OCI-LY3 (cell line): Measurements from ENCODE around the gene AKAP8L.

Experiments used
- H2AFZ ChIP-seq: fragments of 200-600, 300-600 bp; shearing (Covaris generic); 2 replicates; pipeline ENCODE4 v1.6.0; 2014; ENCODE audit warnings: antibody characterized with exemption, low read depth, low read length
- H3K27ac ChIP-seq: fragments of 200-600, 300-600 bp; sonication (generic); 2 replicates; pipeline ENCODE4 v1.5.1; 2014; ENCODE audit warnings: mild to moderate bottlenecking, low read length, moderate library complexity, mixed read lengths
- H3K27me3 ChIP-seq: fragments of 200-600, 300-600 bp; sonication (generic); 2 replicates; pipeline ENCODE4 v1.6.1; 2014; ENCODE audit warnings: low read depth, low read length, mixed read lengths
- H3K36me3 ChIP-seq: fragments of 200-600, 300-600 bp; sonication (generic); replicated peaks from 2 replicates; pipeline ENCODE3; 2014; ENCODE audit warnings: low read depth, low read length, mixed read lengths
- H3K4me1 ChIP-seq: fragments of 300-600, 200-600 bp; sonication (generic); 2 replicates; pipeline ENCODE4 v1.6.1; 2014; ENCODE audit warnings: low read length, mixed read lengths
- H3K4me2 ChIP-seq: fragments of 200-600, 300-600 bp; sonication (generic); 2 replicates; pipeline ENCODE4 v1.6.1; 2014; ENCODE audit warnings: low read length, mixed read lengths
- H3K4me3 ChIP-seq: fragments of 300-600, 200-600 bp; sonication (generic); 2 replicates; pipeline ENCODE4 v1.5.1; 2014; ENCODE audit warnings: antibody characterized with exemption, mild to moderate bottlenecking, low read length, moderate library complexity
- H3K79me2 ChIP-seq: fragments of 300-600, 200-600 bp; shearing (Covaris generic); 2 replicates; pipeline ENCODE4 v1.6.1; 2014; ENCODE audit warnings: mild to moderate bottlenecking, low read length, mixed read lengths
- H3K9ac ChIP-seq: fragments of 300-600, 200-600 bp; shearing (Covaris generic); 2 replicates; pipeline ENCODE4 v1.6.0; 2014; ENCODE audit warnings: mild to moderate bottlenecking, low read length, moderate library complexity
- H3K9me3 ChIP-seq: fragments of 200-600, 300-600 bp; shearing (Covaris generic); 2 replicates; pipeline ENCODE4 v1.6.1; 2014; ENCODE audit warnings: low read length, mixed read lengths; ENCODE audit not compliant: insufficient read depth
- H4K20me1 ChIP-seq: fragments of 200-600, 300-600 bp; sonication (generic); 2 replicates; pipeline ENCODE4 v1.6.1; 2016; ENCODE audit warnings: low read length, mixed read lengths; ENCODE audit not compliant: insufficient read depth
- CTCF ChIP-seq: fragments of 200-600, 300-600 bp; sonication (generic); IDR thresholded peaks from 2 replicates; pipeline ENCODE4 v1.5.1; 2014; ENCODE audit warnings: antibody characterized with exemption, low read length, low read depth
- EZH2phosphoT487 ChIP-seq: fragments of 200-600 bp; shearing (Covaris generic); IDR thresholded peaks from 2 replicates; pipeline ENCODE4 v1.6.1; 2018; ENCODE audit warnings: antibody characterized with exemption, mixed run types, low read depth

The AKAP8L gene

GRCh38 chr19:15457701-15458484 is 39.1 kb upstream of the AKAP8L start:
- Histone ChIP-seq H3K4me3 (no peak overlapping the region), H3K4me2 (no peak overlapping the region), H3K79me2 (no peaks in the 10 kb centered on the region), H3K9ac (no peak overlapping the region), H2AFZ (no peak overlapping the region), H3K9me3 (no peaks in the 10 kb centered on the region), H4K20me1 (no peaks in the 10 kb centered on the region), H3K36me3 (peaks cover 50% of the 10 kb centered on the region), H3K27ac (no peak overlapping the region), H3K4me1 (no peaks in the 10 kb centered on the region), H3K27me3 (no peaks in the 10 kb centered on the region)
- TF ChIP-seq CTCF (no peak), EZH2phosphoT487 (no peak)

DNA sequence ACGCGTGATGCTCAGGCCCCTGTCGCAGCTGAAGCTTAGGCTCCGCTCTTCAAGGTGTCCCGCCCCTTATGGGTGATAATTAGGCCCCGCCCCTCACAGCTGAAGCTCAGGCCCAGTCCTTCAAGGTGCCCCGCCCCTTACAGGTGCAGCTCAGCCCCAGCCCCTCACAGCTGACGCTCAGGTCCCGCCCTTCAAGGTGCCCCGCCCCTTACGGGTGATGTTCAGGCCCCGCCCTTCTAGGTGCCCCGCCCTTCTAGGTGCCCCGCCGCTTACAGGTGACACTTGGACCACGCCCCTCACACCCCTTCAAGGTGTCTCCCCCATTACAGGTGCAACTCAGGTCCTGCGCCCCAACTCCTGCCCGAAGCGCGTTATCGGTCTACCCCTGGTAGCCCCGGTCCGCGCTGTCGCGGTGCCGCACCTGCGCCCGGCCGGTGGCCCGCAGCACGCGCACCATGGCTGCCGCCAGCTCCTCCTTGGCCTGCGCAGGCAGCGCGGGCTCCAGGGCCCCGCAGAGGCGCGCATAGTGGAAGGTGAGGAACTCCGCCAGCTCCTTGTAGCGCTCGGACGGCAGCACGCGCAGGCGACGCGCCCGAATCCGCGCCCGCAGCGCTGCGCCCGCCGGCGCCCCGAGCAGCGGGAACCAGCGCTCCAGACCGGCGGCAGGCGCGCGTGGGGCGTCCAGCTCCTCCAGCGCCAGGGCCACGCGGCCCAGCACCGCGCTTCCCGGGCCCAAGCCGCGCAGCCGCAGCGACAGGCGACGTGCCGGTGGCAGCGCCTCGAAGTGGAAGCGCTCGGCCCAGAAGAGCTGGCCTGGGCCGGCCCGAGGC is 38.3 kb upstream of the AKAP8L start:
- Histone ChIP-seq H4K20me1 (no peaks in the 10 kb centered on the region), H3K4me2 (no peak overlapping the region), H3K27ac (no peak overlapping the region), H3K27me3 (no peaks in the 10 kb centered on the region), H3K4me1 (no peaks in the 10 kb centered on the region), H2AFZ (no peak overlapping the region), H3K9ac (no peak overlapping the region), H3K4me3 (no peak overlapping the region), H3K79me2 (no peaks in the 10 kb centered on the region), H3K36me3 (peaks cover 54% of the 10 kb centered on the region), H3K9me3 (no peaks in the 10 kb centered on the region)
- TF ChIP-seq EZH2phosphoT487, result no peak
- TF ChIP-seq CTCF, result no peak

GRCh38 chr19:15456441-15456840 is 37.7 kb upstream of the AKAP8L start:
- TF ChIP-seq CTCF, result no peak
- no peak for TF ChIP-seq EZH2phosphoT487
- no peak overlapping the region for H2AFZ ChIP-seq
- H3K9ac ChIP-seq, result no peak overlapping the region
- H3K27ac ChIP-seq, result no peak overlapping the region
- H3K79me2 ChIP-seq, result no peaks in the 10 kb centered on the region
- no peaks in the 10 kb centered on the region for H3K9me3 ChIP-seq
- H3K36me3 ChIP-seq, result peaks cover 57% of the 10 kb centered on the region
- H3K27me3 ChIP-seq, result no peaks in the 10 kb centered on the region
- no peaks in the 10 kb centered on the region for H4K20me1 ChIP-seq
- no peaks in the 10 kb centered on the region for H3K4me1 ChIP-seq
- no peak overlapping the region for H3K4me2 ChIP-seq
- H3K4me3 ChIP-seq, result no peak overlapping the region

DNA sequence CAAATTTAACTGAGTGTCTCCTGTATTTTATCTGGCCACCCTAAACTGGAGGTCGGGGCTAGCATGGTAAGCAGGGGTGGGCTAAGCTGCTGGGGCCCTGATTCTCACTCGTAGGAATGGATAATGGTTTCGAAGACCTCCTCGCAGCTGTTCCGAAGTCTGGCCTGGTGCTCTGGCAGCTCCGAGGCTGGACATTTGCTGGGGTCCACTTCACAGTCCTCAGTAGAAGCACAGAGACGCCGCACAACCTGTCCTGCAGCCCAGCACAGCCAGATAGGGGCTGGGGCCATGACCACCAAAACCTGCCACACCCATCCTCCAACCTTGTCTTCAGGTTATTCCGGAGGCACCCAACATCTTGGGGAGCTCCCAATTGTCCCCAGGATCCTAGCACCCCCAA is 37.2 kb upstream of the AKAP8L start:
- Histone ChIP-seq H3K36me3 (peaks cover 55% of the 10 kb centered on the region), H3K4me1 (no peaks in the 10 kb centered on the region), H3K9me3 (no peaks in the 10 kb centered on the region), H3K9ac (no peak overlapping the region), H3K79me2 (no peaks in the 10 kb centered on the region), H3K27me3 (no peaks in the 10 kb centered on the region), H2AFZ (no peak overlapping the region), H3K4me3 (no peak overlapping the region), H3K4me2 (no peak overlapping the region), H4K20me1 (no peaks in the 10 kb centered on the region), H3K27ac (no peak overlapping the region)
- TF ChIP-seq EZH2phosphoT487, result no peak
- no peak for TF ChIP-seq CTCF
